GM18520 (cell line): ENCODE data around the gene SYNCRIP.
"Not testable (repeated sequence)": the region's sequence is repeated elsewhere in the genome, so short reads cannot be mapped to it uniquely, and the experiment has no call there.

Experiments
- ATAC-seq: cut with Tn5 transposase; IDR thresholded peaks from one replicate; pipeline ENCODE4 v1.9.1; 2021; ENCODE audit not compliant: unreplicated experiment

Gene SYNCRIP

GRCh38 chr6:85642774-85643536, at the start of gene SYNCRIP:
Gene SYNCRIP, minus strand, starts transcription at chr6:85642886. Its CDS starts 1,447 bp downstream, at chr6:85641439.
- ATAC-seq: peak; percentile 67

- ATAC-seq: no peak
Measured at GRCh38 chr6:85691478-85691877, 48.8 kb upstream of the SYNCRIP start.

- ATAC-seq: no peak
Measured at GRCh38 chr6:85690071-85690470, 47.4 kb upstream of the SYNCRIP start.

GRCh38 chr6:85685713-85686112, 43.0 kb upstream of the SYNCRIP start:
- ATAC-seq: peak; percentile 88

GRCh38 chr6:85684809-85685171, 42.1 kb upstream of the SYNCRIP start:
- ATAC-seq: no peak

- no peak for ATAC-seq
Measured at GRCh38 chr6:85684133-85684808, 41.6 kb upstream of the SYNCRIP start.

GRCh38 chr6:85681899-85682298, 39.2 kb upstream of the SYNCRIP start:
- ATAC-seq: not testable (repeated sequence)

GRCh38 chr6:85680388-85680787, 37.7 kb upstream of the SYNCRIP start:
- ATAC-seq: no peak

- no peak for ATAC-seq
Measured at GRCh38 chr6:85679445-85680123, 36.9 kb upstream of the SYNCRIP start.

- peak; percentile 67 for ATAC-seq
Measured at GRCh38 chr6:85678602-85679444, 36.1 kb upstream of the SYNCRIP start.

GRCh38 chr6:85678026-85678601, 35.4 kb upstream of the SYNCRIP start:
- no peak for ATAC-seq

- no peak for ATAC-seq
Measured at GRCh38 chr6:85677234-85677956, 34.7 kb upstream of the SYNCRIP start.

- no peak for ATAC-seq
Measured at GRCh38 chr6:85676086-85676729, 33.5 kb upstream of the SYNCRIP start.

- ATAC-seq: no peak
Measured at GRCh38 chr6:85675030-85675819, 32.5 kb upstream of the SYNCRIP start.

- no peak for ATAC-seq
Measured at GRCh38 chr6:85674604-85675003, 31.9 kb upstream of the SYNCRIP start.

GRCh38 chr6:85673198-85674139, 30.8 kb upstream of the SYNCRIP start:
- no peak for ATAC-seq

- no peak for ATAC-seq
Measured at GRCh38 chr6:85672623-85673022, 29.9 kb upstream of the SYNCRIP start.

- ATAC-seq: no peak
Measured at GRCh38 chr6:85672050-85672449, 29.4 kb upstream of the SYNCRIP start.
